Gastrocnemius medialis (tissue), 4 donors: ENCODE results near the gene ASTN2. TPM values are rescaled to one million over a fixed set of nuclear protein-coding genes. Genes with fewer than 3 reads are reported as not detected.

Experiments used
- ATAC-seq, 2 donors: fragments of 150-250 bp; one replicate each; pipeline ENCODE4 v1.9.1; 2016
- DNase-seq, 2 donors: peaks; one replicate each; pipeline ENCODE4 v3.0.0-alpha.2; 2019
- H3K27ac ChIP-seq, 4 donors: fragments of 200-600 bp; sonication (generic); 1 replicate in 1 of 4; 2 replicates in 3 of 4; pipeline ENCODE4 v1.5.1; 2016 to 2018; ENCODE audit warnings: mild to moderate bottlenecking in 2 of 4, moderate library complexity in 1 of 4
- H3K27me3 ChIP-seq, 3 donors: fragments of 200-600 bp; sonication (generic) in 2 of 3; 1 replicate in 1 of 3; 2 replicates in 2 of 3; pipeline versions ENCODE4 v1.5.1 to v1.6.0; 2016 to 2019; ENCODE audit warnings: mild to moderate bottlenecking in 1 of 3, moderate library complexity in 1 of 3
- H3K36me3 ChIP-seq, 2 donors: fragments of 200-600 bp; sonication (generic) in 1 of 2; one replicate each; pipeline ENCODE4 v1.5.1; 2017 to 2018
- H3K4me1 ChIP-seq, 2 donors: fragments of 200-600 bp; sonication (generic) in 1 of 2; one replicate each; pipeline ENCODE4 v1.5.1; 2016 to 2017; ENCODE audit warnings: mild to moderate bottlenecking in 2 of 2
- H3K4me3 ChIP-seq, 4 donors: fragments of 200-600 bp; sonication (generic) in 3 of 4; 1 replicate in 1 of 4; 2 replicates in 3 of 4; pipeline ENCODE4 v1.5.1; 2016 to 2019; ENCODE audit warnings: mild to moderate bottlenecking in 2 of 4
- H3K9me3 ChIP-seq, 3 donors: fragments of 200-600 bp; sonication (generic) in 2 of 3; 1 replicate in 1 of 3; 2 replicates in 2 of 3; pipeline ENCODE4 v1.5.1; 2016 to 2019
- POLR2A ChIP-seq, 2 donors: fragments of 450-650 bp; IDR thresholded peaks; one replicate each; pipeline ENCODE4 v1.6.1; 2017; ENCODE audit warnings: antibody characterized with exemption in 2 of 2, mild to moderate bottlenecking in 2 of 2, moderate library complexity in 2 of 2
- in situ Hi-C, 4 donors: fragments of 200-750 bp; cut with MboI; loops; one replicate each; pipeline versions ENCODE4 v1.15.0 to v1.8.0; 2017; ENCODE audit warnings: low sequenced_read_pairs in 4 of 4
- intact Hi-C: fragments of 100-400 bp; cut with DNase I; formaldehyde crosslinking; loops from one replicate; pipeline ENCODE4 v1.15.1; 2023; ENCODE audit warnings: low total_unique reads
- total RNA-seq, 4 donors: library from RNA; depleted of rRNA; stranded (reverse); fragments of >200 nt; gene quantifications; one replicate each; pipeline versions ENCODE4 v1.1.0 to v1.2.3, GENCODE V29; 2016
- TF ChIP-seq, protein P1 (sequence below), 5 experiments: fragments of 450-650 bp in 3 of 5; fragments of 200-600 bp in 2 of 5; sonication (generic) in 2 of 5; IDR thresholded peaks in 4 of 5; conservative IDR thresholded peaks in 1 of 5; 1 replicate in 4 of 5; 2 replicates in 1 of 5; pipeline ENCODE4 v1.5.1; 2016 to 2019; ENCODE audit warnings: antibody characterized with exemption in 5 of 5, mild to moderate bottlenecking in 3 of 5, moderate library complexity in 3 of 5

The ASTN2 gene
- total RNA-seq, 4 donors from 2014 or later: 2.5 to 4.6 (median 3.7) TPM

DNA sequence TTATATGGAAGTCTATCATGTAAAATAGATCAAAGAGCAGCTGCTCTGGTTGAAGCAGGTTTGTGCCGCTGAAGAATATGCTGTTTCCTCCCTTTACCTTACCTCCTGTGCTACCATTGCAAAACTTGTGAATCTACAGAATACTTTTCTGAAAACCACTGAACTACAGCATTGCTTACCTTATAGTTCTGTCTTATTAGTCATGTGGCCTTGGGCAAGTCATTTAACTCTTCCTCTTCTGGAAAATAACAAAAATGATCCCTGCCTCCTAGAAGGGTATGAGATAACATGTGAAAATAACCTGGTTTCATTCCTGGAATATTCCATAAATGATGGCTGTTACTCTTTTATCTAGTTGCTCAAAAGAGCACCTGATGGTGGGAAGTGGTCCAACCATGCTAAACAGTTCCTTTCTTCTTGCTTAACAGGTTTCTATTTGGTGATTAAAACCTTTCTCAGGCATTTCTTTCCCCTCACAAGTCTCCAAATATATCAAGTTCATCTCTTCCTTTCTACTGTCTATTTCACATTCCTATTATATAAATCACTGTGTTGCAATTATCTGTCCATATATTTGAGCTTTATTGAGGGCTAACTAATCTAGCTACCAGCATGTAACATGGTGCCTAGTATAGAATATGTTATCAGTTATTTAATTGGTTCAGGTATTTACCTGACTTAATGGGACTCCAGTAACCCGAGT is 712.8 kb downstream of the ASTN2 start:
- Histone ChIP-seq H3K4me3 (no peak overlapping the region), H3K27me3 (no peaks in the 10 kb centered on the region), H3K9me3 (no peaks in the 10 kb centered on the region), H3K27ac (peak overlapping the region; percentile 54 to 85 (median 78)), H3K4me1 (peaks cover 33 to 38% of the 10 kb centered on the region in 2 donors), H3K36me3 (peaks cover 0 to 28% of the 10 kb centered on the region in 2 donors)
- in situ Hi-C loops (no loop called here), intact Hi-C loops (no loop called here)
- DNase-seq (no peak), ATAC-seq (no peak)
- TF ChIP-seq, protein P1, sequence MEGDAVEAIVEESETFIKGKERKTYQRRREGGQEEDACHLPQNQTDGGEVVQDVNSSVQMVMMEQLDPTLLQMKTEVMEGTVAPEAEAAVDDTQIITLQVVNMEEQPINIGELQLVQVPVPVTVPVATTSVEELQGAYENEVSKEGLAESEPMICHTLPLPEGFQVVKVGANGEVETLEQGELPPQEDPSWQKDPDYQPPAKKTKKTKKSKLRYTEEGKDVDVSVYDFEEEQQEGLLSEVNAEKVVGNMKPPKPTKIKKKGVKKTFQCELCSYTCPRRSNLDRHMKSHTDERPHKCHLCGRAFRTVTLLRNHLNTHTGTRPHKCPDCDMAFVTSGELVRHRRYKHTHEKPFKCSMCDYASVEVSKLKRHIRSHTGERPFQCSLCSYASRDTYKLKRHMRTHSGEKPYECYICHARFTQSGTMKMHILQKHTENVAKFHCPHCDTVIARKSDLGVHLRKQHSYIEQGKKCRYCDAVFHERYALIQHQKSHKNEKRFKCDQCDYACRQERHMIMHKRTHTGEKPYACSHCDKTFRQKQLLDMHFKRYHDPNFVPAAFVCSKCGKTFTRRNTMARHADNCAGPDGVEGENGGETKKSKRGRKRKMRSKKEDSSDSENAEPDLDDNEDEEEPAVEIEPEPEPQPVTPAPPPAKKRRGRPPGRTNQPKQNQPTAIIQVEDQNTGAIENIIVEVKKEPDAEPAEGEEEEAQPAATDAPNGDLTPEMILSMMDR (IDR thresholded peaks at IDR 0.05 in 4 of 5, conservative IDR thresholded peaks at IDR 0.05 in 1 of 5): no peak
- no peak for TF ChIP-seq POLR2A (IDR thresholded peaks at IDR 0.05)

GRCh38 chr9:116700882-116701865 is 713.7 kb downstream of the ASTN2 start:
- H3K4me1 ChIP-seq: peaks cover 33 to 39% of the 10 kb centered on the region in 2 donors

GRCh38 chr9:116700279-116700678 is 714.6 kb downstream of the ASTN2 start:
- peaks cover 0 to 28% of the 10 kb centered on the region in 2 donors for H3K36me3 ChIP-seq
- H3K27me3 ChIP-seq: no peaks in the 10 kb centered on the region
- peaks cover 33 to 46% of the 10 kb centered on the region in 2 donors for H3K4me1 ChIP-seq
- peak overlapping the region in 3 of 4 donors; percentile 75 to 85 (median 81) for H3K27ac ChIP-seq
- in situ Hi-C loops: no loop called here
- intact Hi-C loops: no loop called here
- no peak overlapping the region for H3K4me3 ChIP-seq
- TF ChIP-seq, protein P1 (IDR thresholded peaks at IDR 0.05 in 4 of 5, conservative IDR thresholded peaks at IDR 0.05 in 1 of 5): no peak
- no peak for TF ChIP-seq POLR2A (IDR thresholded peaks at IDR 0.05)
- ATAC-seq: no peak
- no peaks in the 10 kb centered on the region for H3K9me3 ChIP-seq
- no peak for DNase-seq

More at GRCh38 chr9:116700882-116701865, 713.7 kb downstream of the ASTN2 start:
- Histone ChIP-seq H3K9me3 (no peaks in the 10 kb centered on the region), H3K27ac (peak overlapping the region; percentile 54 to 85 (median 78)), H3K27me3 (no peaks in the 10 kb centered on the region), H3K36me3 (peaks cover 0 to 28% of the 10 kb centered on the region in 2 donors), H3K4me3 (no peak overlapping the region)
- TF ChIP-seq POLR2A (IDR thresholded peaks at IDR 0.05): no peak
- TF ChIP-seq, protein P1 (IDR thresholded peaks at IDR 0.05 in 4 of 5, conservative IDR thresholded peaks at IDR 0.05 in 1 of 5): no peak
- in situ Hi-C loops (no loop called here), intact Hi-C loops (no loop called here)
- peak; percentile 24 to 75 for DNase-seq
- ATAC-seq: peak; percentile 97 to 99

GRCh38 chr9:116697887-116698286 is 717.0 kb downstream of the ASTN2 start:
- Histone ChIP-seq H3K27me3 (no peaks in the 10 kb centered on the region), H3K4me1 (peaks cover 40 to 65% of the 10 kb centered on the region in 2 donors), H3K36me3 (peaks cover 0 to 28% of the 10 kb centered on the region in 2 donors), H3K4me3 (no peak overlapping the region), H3K27ac (no peak overlapping the region), H3K9me3 (no peaks in the 10 kb centered on the region)
- no peak for DNase-seq
- no peak for ATAC-seq
- intact Hi-C loops (no loop called here), in situ Hi-C loops (no loop called here)
- TF ChIP-seq POLR2A (IDR thresholded peaks at IDR 0.05): no peak
- TF ChIP-seq, protein P1 (IDR thresholded peaks at IDR 0.05 in 4 of 5, conservative IDR thresholded peaks at IDR 0.05 in 1 of 5): no peak
